AG04450 (cell line): Measurements from ENCODE around the gene RGL1. TPM values are rescaled to one million over a fixed set of nuclear protein-coding genes. Genes with fewer than 3 reads are reported as not detected.
A peak's percentile ranks its signal among the peaks of the same experiment; 100 is the strongest.
"Not testable (repeated sequence)": the region's sequence is repeated elsewhere in the genome, so short reads cannot be mapped to it uniquely, and the experiment has no call there.

Experiments
- CTCF ChIA-PET: fragments of 300-600, 350-600 bp; formaldehyde crosslinking; extraction: SDS; loops from one replicate; lab custom pipeline; 2022; ENCODE audit warnings: antibody characterized with exemption, inconsistent platforms; lab: Charles Lee
- POLR2A ChIA-PET: fragments of 350-600 bp; formaldehyde crosslinking; extraction: SDS; loops from one replicate; lab custom pipeline; 2021; ENCODE audit warnings: antibody characterized with exemption, inconsistent platforms; lab: Yijun Ruan, JAX
- DNase-seq: peaks from one replicate; pipeline ENCODE4 v3.0.0-alpha.2; 2011; ENCODE audit warnings: low read depth, low spot score
- H3K27ac ChIP-seq: one replicate; pipeline ENCODE4 v1.5.1; 2012; ENCODE audit warnings: low read depth, low read length, control low read depth
- H3K27me3 ChIP-seq: one replicate; pipeline ENCODE4 v1.6.0; 2012; ENCODE audit warnings: low read length; ENCODE audit not compliant: control insufficient read depth, insufficient read depth
- H3K4me3 ChIP-seq: 2 replicates; pipeline ENCODE4 v1.5.1; 2011; ENCODE audit warnings: mild to moderate bottlenecking, low read depth, low read length, control low read depth
- H3K9me3 ChIP-seq: 2 replicates; pipeline ENCODE4 v1.5.1; 2012; ENCODE audit warnings: low read length; ENCODE audit not compliant: control insufficient read depth, insufficient read depth
- CTCF ChIP-seq: IDR thresholded peaks from 2 replicates; pipeline ENCODE4 v1.5.1; 2011; ENCODE audit warnings: low read depth, low read length, control low read depth, inconsistent platforms
- polyA plus RNA-seq: library from polyadenylated mRNA; depleted of rRNA; stranded (reverse); fragments of >200 nt; gene quantifications from 2 replicates; pipeline ENCODE4 v1.2.3, GENCODE V29; 2011

Gene RGL1
- polyA plus RNA-seq, 1 experiment = 11.1 TPM

GRCh38 chr1:183783767-183784637 lies 20.9 kb upstream of the RGL1 start:
- DNase-seq = peak; percentile 69
- ChIA-PET POLR2A (interaction anchor here (0.7 kb wide), 1 partner anchor 21 kb away, joined by 4 read pairs; the partner anchor contains the start of gene RGL1), CTCF (interaction anchor here (0.9 to 1.2 kb wide), 2 partner anchors 129 to 132 kb away, joined by 3 to 4 read pairs; no protein-coding TSS in a partner anchor)
- Histone ChIP-seq H3K4me3 (no peak overlapping the region), H3K9me3 (no peaks in the 10 kb centered on the region), H3K27me3 (no peaks in the 10 kb centered on the region), H3K27ac (no peak overlapping the region)
- no peak for TF ChIP-seq CTCF

- CTCF ChIA-PET, H3K9me3 ChIP-seq, H3K27ac ChIP-seq, DNase-seq, POLR2A ChIA-PET, H3K27me3 ChIP-seq, H3K4me3 ChIP-seq: not testable (repeated sequence)
Measured at GRCh38 chr1:183785921-183786320, 19.0 kb upstream of the RGL1 start.

GRCh38 chr1:183787704-183788103 lies 17.2 kb upstream of the RGL1 start:
- CTCF ChIA-PET = no interaction called here
- POLR2A ChIA-PET = no interaction called here
- H3K9me3 ChIP-seq = no peaks in the 10 kb centered on the region

GRCh38 chr1:183791319-183791718 lies 13.6 kb upstream of the RGL1 start:
- Histone ChIP-seq H3K4me3 (no peak overlapping the region), H3K27me3 (no peaks in the 10 kb centered on the region), H3K27ac (no peak overlapping the region), H3K9me3 (no peaks in the 10 kb centered on the region)
- TF ChIP-seq CTCF = no peak
- DNase-seq = no peak
- ChIA-PET POLR2A (no interaction called here), CTCF (interaction anchor here (0.6 kb wide), 1 partner anchor 106 kb away, joined by 4 read pairs; no protein-coding TSS in a partner anchor)

More at GRCh38 chr1:183787704-183788103, 17.2 kb upstream of the RGL1 start:
- no peak for TF ChIP-seq CTCF
- Histone ChIP-seq H3K27me3 (no peaks in the 10 kb centered on the region), H3K4me3 (no peak overlapping the region), H3K27ac (no peak overlapping the region)
- DNase-seq = no peak

GRCh38 chr1:183792300-183792699 lies 12.6 kb upstream of the RGL1 start:
- H3K9me3 ChIP-seq = no peaks in the 10 kb centered on the region; the same call in 1 of the 2 replicates
- no peak for TF ChIP-seq CTCF
- H3K27ac ChIP-seq = no peak overlapping the region
- ChIA-PET POLR2A (no interaction called here), CTCF (no interaction called here)
- DNase-seq = no peak
- H3K27me3 ChIP-seq = no peaks in the 10 kb centered on the region
- no peak overlapping the region for H3K4me3 ChIP-seq
